Nephron progenitor cell (in vitro differentiated cells): Measurements from ENCODE around the gene ZNFX1.
A peak's percentile ranks its signal among the peaks of the same experiment; 100 is the strongest.

Source experiments
- DNase-seq: peaks from one replicate; pipeline ENCODE4 v3.0.0; 2021
- H3K27ac Mint-ChIP-seq: 2 replicates; pipeline ENCODE4 v1.8.0; 2021; ENCODE audit warnings: mild to moderate bottlenecking, moderate library complexity, mixed read lengths
- H3K27me3 Mint-ChIP-seq: 2 replicates; pipeline ENCODE4 v1.8.0; 2021; ENCODE audit warnings: mild to moderate bottlenecking, low read depth, mixed read lengths; ENCODE audit not compliant: poor library complexity
- H3K36me3 Mint-ChIP-seq: 2 replicates; pipeline ENCODE4 v1.8.0; 2021; ENCODE audit warnings: low read depth, mixed read lengths
- H3K4me1 Mint-ChIP-seq: 2 replicates; pipeline ENCODE4 v1.8.0; 2021; ENCODE audit warnings: mixed read lengths
- H3K4me3 Mint-ChIP-seq: 2 replicates; pipeline ENCODE4 v1.8.0; 2021; ENCODE audit warnings: mild to moderate bottlenecking, moderate library complexity, mixed read lengths
- H3K9me3 Mint-ChIP-seq: 2 replicates; pipeline ENCODE4 v1.8.0; 2021; ENCODE audit warnings: mild to moderate bottlenecking, moderate library complexity, mixed read lengths
- CTCF ChIP-seq: fragments of 200-600 bp; sonication (generic); IDR thresholded peaks from 2 replicates; pipeline ENCODE4 v1.5.0; 2021; ENCODE audit warnings: antibody characterized with exemption

Gene ZNFX1

DNA sequence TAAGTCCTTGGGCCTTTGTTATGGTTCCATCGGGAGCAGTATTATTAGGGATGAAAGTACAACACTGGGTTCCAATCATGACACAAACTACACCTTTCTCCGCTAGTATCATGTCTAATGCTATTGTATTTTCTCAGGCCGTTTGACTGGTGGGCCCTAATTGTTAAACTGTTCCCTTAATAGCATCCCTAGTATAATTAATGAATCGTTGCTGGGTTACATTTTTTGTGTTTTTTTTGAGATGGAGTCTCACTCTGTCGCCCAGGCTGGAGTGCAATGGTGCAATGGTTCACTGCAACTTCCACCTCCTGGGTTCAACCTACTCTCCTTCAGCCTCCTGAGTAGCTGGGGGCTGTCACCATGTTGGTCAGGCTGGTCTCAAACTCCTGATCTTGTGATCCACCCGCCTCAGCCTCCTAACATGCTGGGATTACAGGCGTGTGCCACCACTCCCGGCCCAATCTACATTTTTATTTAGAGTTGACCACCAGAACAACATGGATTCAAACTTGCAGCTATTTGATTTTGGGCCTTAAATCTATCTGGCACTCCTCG, 4.1 kb upstream of the ZNFX1 start:
- peak overlapping the region; percentile 95 for H3K4me3 Mint-ChIP-seq
- H3K27ac Mint-ChIP-seq, result peak overlapping the region; percentile 94
- no peak for TF ChIP-seq CTCF
- DNase-seq, result no peak
- H3K27me3 Mint-ChIP-seq, result no peaks in the 10 kb centered on the region
- peaks cover 89% of the 10 kb centered on the region for H3K4me1 Mint-ChIP-seq
- H3K9me3 Mint-ChIP-seq, result peaks cover 86% of the 10 kb centered on the region
- H3K36me3 Mint-ChIP-seq, result peaks cover 87% of the 10 kb centered on the region

- peaks cover 79% of the 10 kb centered on the region for H3K9me3 Mint-ChIP-seq
- no peaks in the 10 kb centered on the region for H3K27me3 Mint-ChIP-seq
- DNase-seq, result no peak
- H3K27ac Mint-ChIP-seq, result peak overlapping the region; percentile 94
- TF ChIP-seq CTCF, result no peak
- peak overlapping the region; percentile 95 for H3K4me3 Mint-ChIP-seq
- H3K36me3 Mint-ChIP-seq, result peaks cover 84% of the 10 kb centered on the region
- peaks cover 89% of the 10 kb centered on the region for H3K4me1 Mint-ChIP-seq
Measured at GRCh38 chr20:49281059-49281912, 3.4 kb upstream of the ZNFX1 start.

DNA sequence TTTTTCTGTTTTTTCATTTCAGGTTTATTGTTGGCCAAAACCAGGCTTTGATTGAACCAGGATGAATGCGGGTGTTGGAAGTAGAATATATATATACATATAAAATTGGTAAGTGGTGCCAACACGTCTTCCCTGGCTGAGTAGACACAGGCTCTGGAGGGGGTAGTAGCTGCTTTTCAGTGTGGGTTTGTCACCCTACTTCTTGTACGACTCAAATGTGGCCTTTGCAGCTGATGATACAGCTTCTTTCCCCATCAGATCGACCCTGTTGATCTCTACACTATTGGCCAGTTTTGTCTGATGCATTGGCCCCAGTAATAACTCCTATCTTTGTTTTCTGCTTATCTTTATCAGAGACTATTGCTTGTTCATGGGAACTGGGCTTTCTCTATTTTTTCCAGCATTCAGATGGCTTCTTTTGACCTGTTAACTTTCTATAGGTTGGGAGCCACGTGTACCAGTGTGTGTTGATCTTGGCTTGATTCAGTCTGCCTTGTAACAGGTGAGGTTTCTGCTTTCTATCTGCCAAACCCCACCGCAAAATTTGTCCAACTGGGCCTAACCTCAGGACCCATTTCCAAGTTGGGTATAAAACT, 2.7 kb upstream of the ZNFX1 start:
- H3K4me3 Mint-ChIP-seq, result peak overlapping the region; percentile 95
- no peak for TF ChIP-seq CTCF
- no peaks in the 10 kb centered on the region for H3K27me3 Mint-ChIP-seq
- peak overlapping the region; percentile 94 for H3K27ac Mint-ChIP-seq
- DNase-seq, result no peak
- H3K9me3 Mint-ChIP-seq, result peaks cover 72% of the 10 kb centered on the region
- peaks cover 85% of the 10 kb centered on the region for H3K4me1 Mint-ChIP-seq
- H3K36me3 Mint-ChIP-seq, result peaks cover 82% of the 10 kb centered on the region

DNA sequence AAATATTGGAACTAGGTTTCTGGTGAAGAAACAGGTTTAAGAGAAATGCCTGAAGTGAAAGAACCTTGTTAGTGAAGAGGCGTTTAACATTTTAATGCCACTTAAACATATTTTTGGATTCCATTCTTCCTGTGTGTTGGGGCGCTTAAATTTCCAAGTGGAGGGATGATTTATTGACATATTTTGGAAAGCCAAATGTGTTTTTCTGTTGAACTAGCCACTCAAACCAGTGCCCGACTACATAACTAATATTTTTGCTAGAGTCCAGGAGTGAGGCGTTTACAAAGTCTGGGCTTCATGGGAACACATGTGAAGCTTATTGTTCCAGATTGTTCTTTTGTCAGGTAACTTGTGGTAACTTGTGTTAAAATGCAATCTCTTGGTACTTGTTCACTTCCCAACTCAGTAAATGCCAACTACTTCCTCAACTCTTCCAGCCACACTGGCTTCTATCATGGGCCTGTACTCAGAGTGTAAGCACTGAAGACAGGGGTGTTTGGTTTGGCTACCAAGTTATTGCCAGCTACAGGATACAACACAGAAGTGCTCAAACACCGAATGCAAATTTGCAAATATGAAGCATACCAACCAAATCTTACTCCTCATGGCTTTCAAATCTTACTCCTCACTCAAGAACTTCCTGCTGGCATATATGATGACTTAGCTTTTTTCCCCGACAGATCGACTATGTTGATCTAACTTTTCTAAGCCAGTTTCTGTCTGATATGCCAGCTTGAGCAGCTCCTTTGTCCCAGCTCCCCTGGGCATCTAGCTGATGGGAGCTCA, 2.0 kb upstream of the ZNFX1 start:
- Mint-ChIP-seq H3K9me3 (peaks cover 65% of the 10 kb centered on the region), H3K27ac (peak overlapping the region; percentile 94), H3K36me3 (peaks cover 82% of the 10 kb centered on the region), H3K4me1 (peaks cover 78% of the 10 kb centered on the region), H3K27me3 (no peaks in the 10 kb centered on the region), H3K4me3 (peak overlapping the region; percentile 95)
- no peak for DNase-seq
- TF ChIP-seq CTCF, result no peak

DNA sequence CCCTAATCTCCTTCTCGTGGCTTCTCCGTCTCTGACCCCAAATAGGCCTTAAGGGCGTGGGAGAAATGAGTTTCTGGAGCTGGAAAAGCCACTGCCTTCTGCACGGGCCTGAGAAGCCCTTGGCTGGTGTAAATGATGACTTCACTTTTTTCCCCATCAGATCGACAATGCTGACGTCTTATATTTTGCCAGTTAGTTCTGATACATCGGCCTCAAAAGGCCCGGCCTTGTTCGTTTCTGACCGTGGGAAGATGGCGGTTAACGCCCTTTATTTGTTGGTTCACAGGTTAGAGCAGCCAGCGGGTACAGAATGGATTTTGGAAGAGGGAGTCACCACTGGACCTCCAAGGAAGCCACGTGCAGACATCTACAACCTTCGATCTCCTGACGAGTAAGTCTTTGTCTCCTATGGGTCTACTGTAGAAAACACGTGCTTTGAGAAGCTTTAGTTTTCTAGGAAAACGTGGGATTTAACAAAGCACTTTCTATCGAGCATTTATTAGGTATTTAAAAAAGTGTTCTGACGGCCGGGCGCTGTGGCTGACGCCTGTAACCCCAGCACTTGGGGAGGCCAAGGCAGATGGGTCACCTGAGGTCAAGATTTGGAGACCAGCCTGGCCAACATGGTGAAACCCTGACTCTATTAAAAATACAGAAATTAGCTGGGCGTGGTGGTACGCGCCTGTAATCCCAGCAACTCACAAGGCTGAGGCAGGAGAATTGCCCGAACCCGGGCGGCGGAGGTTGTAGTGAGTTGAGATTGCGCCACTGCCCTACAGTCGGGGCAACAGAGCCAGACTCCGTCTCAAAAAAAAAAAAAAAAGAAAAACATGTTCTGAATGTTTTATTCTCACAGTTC, 1.2 kb upstream of the ZNFX1 start:
- Mint-ChIP-seq H3K36me3 (peaks cover 77% of the 10 kb centered on the region), H3K27me3 (no peaks in the 10 kb centered on the region), H3K4me3 (peak overlapping the region; percentile 95), H3K9me3 (peaks cover 58% of the 10 kb centered on the region), H3K4me1 (peaks cover 70% of the 10 kb centered on the region), H3K27ac (peak overlapping the region; percentile 94)
- no peak for TF ChIP-seq CTCF
- peak; percentile 6 for DNase-seq
